Measurements from ENCODE around the gene EFS.

EFS gene

GRCh38 chr14:23306412-23307145 is 58.4 kb downstream of the EFS start, which contains the start of gene BCL2L2:
BCL2L2 (plus strand) TSS chr14:23306833; CDS start chr14:23307768, 935 bp downstream.
- no peak for DNase-seq (ENCODE audit: low read depth, low spot score)

All from smooth muscle cell of the brain vasculature (primary cell).